HepG2 (cell line): ENCODE results near the gene FCAMR. TPM values are rescaled to one million over a fixed set of nuclear protein-coding genes. Genes with fewer than 3 reads are reported as not detected.
A peak's percentile ranks its signal among the peaks of the same experiment; 100 is the strongest.

Experiments
- AHDC1 ChIP-seq: sonication (generic); formaldehyde crosslinking; IDR thresholded peaks from 2 replicates; pipeline ENCODE4 v1.5.1; 2020; ENCODE audit warnings: mild to moderate bottlenecking, missing genetic modification reagents, borderline replicate concordance
- ARID3A ChIP-seq: IDR thresholded peaks from 2 replicates; pipeline ENCODE4 v1.6.1; 2012; ENCODE audit warnings: low read depth, low read length, improper control_type of control experiment
- ATF1 ChIP-seq: IDR thresholded peaks from 2 replicates; pipeline ENCODE4 v1.6.1; 2016; ENCODE audit warnings: mild to moderate bottlenecking, control low read depth
- CAMTA2 ChIP-seq: sonication (generic); formaldehyde crosslinking; IDR thresholded peaks from 2 replicates; pipeline ENCODE4 v1.4.0; 2020; ENCODE audit warnings: mild to moderate bottlenecking, missing genetic modification reagents, borderline replicate concordance
- CBX5 ChIP-seq: sonication (generic); formaldehyde crosslinking; IDR thresholded peaks from 2 replicates; pipeline ENCODE4 v1.4.0; 2020; ENCODE audit warnings: missing genetic modification reagents, borderline replicate concordance
- HDAC6 ChIP-seq: fragments of 200-600 bp; sonication (generic); IDR thresholded peaks from 2 replicates; pipeline ENCODE4 v1.7.0; 2017; ENCODE audit warnings: mild to moderate bottlenecking, antibody characterized with exemption, low read length, low read depth
- KDM1A ChIP-seq: IDR thresholded peaks from 2 replicates; pipeline ENCODE4 v1.6.1; 2016; ENCODE audit warnings: missing compliant biosample characterization
- MBNL3 ChIP-seq: fragments of 250-450 bp; sonication (Bioruptor Pico); conservative IDR thresholded peaks from 2 replicates; pipeline ENCODE4 v1.8.0; 2022; ENCODE audit warnings: mild to moderate bottlenecking, inconsistent platforms
- PAXIP1 ChIP-seq: sonication (generic); formaldehyde crosslinking; conservative IDR thresholded peaks from 2 replicates; pipeline ENCODE4 v1.4.0; 2020; ENCODE audit warnings: mild to moderate bottlenecking, missing genetic modification reagents, moderate library complexity
- SIX4 ChIP-seq: sonication (generic); formaldehyde crosslinking; IDR thresholded peaks from 2 replicates; pipeline ENCODE4 v1.4.0; 2020; ENCODE audit warnings: missing genetic modification reagents
- XBP1 ChIP-seq: sonication (generic); formaldehyde crosslinking; IDR thresholded peaks from 2 replicates; pipeline ENCODE4 v1.5.0; 2020; ENCODE audit warnings: missing genetic modification reagents
- ZMYM2 ChIP-seq: sonication (generic); formaldehyde crosslinking; IDR thresholded peaks from 2 replicates; pipeline ENCODE4 v1.8.0; 2022; ENCODE audit warnings: mild to moderate bottlenecking, missing genetic modification reagents
- ZNF431 ChIP-seq: sonication (generic); formaldehyde crosslinking; IDR thresholded peaks from 2 replicates; pipeline ENCODE4 v1.9.0; 2022; ENCODE audit warnings: missing genetic modification reagents, low read depth, mild to moderate bottlenecking, borderline replicate concordance
- ZNF577 ChIP-seq: sonication (generic); formaldehyde crosslinking; IDR thresholded peaks from 2 replicates; pipeline ENCODE4 v1.4.0; 2020; ENCODE audit warnings: mild to moderate bottlenecking, low read depth, missing genetic modification reagents, borderline replicate concordance
- ZNF678 ChIP-seq: sonication (generic); formaldehyde crosslinking; IDR thresholded peaks from 2 replicates; pipeline ENCODE4 v1.4.0; 2020; ENCODE audit warnings: mild to moderate bottlenecking, missing genetic modification reagents
- ZNF788 ChIP-seq: sonication (generic); formaldehyde crosslinking; IDR thresholded peaks from 2 replicates; pipeline ENCODE4 v1.5.0; 2020; ENCODE audit warnings: mild to moderate bottlenecking, missing genetic modification reagents, borderline replicate concordance
- polyA plus RNA-seq, 8 experiments: library from polyadenylated mRNA; depleted of rRNA in 3 of 8; stranded (reverse) in 7 of 8; unstranded in 1 of 8; fragments of >200 nt; fragmentation: Illumina TruSeq in 4 of 8; extraction: Trizol in 4 of 8; gene quantifications; 2 replicates each; pipeline versions ENCODE4 v1.2.1 to v1.2.3, GENCODE V29; 2011 to 2016; ENCODE audit warnings: low read depth in 4 of 8, missing spikeins in 1 of 8, mixed read lengths in 1 of 8; ENCODE audit not compliant: insufficient read depth in 1 of 8
- total RNA-seq, 5 experiments: library from RNA; depleted of rRNA; stranded (reverse); fragments of >200 nt; fragmentation: Illumina TruSeq; extraction: Trizol; gene quantifications; 2 replicates each; pipeline ENCODE4 v1.2.3, GENCODE V29; 2016; ENCODE audit warnings: low read depth in 1 of 5

The FCAMR gene
- total and polyA plus RNA-seq, 2 of the 13 experiments (the other 11 are each of a cell fraction or from before 2014, with no cell fraction given), result not detected

GRCh38 chr1:207009182-207009850 is 39.1 kb upstream of the FCAMR start (continued):
- peak; percentile 84 for TF ChIP-seq PAXIP1 (CRISPR knock-in tag)
- TF ChIP-seq ATF1 (CRISPR knock-in tag), result no peak
- TF ChIP-seq KDM1A (CRISPR knock-in tag), result 0 out of 2 replicates have a peak, but pooled peaks have one; percentile 44
- TF ChIP-seq ARID3A, result no peak
- TF ChIP-seq MBNL3 (CRISPR knock-in tag), result no peak
- TF ChIP-seq XBP1, result no peak
- TF ChIP-seq AHDC1 (CRISPR knock-in tag), result peak; percentile 52; the same call in 1 of the 2 replicates
- TF ChIP-seq ZNF577, result no peak
- no peak for TF ChIP-seq ZNF678 (CRISPR knock-in tag)
- TF ChIP-seq SIX4 (CRISPR knock-in tag), result no peak
- no peak for TF ChIP-seq HDAC6
- TF ChIP-seq CBX5 (CRISPR knock-in tag), result 0 out of 2 replicates have a peak, but pooled peaks have one; percentile 13
- TF ChIP-seq ZNF431 (CRISPR knock-in tag), result no peak
- no peak for TF ChIP-seq CAMTA2 (CRISPR knock-in tag)
- no peak; the same call in 1 of the 2 replicates for TF ChIP-seq ZNF788 (CRISPR knock-in tag)
- TF ChIP-seq ZMYM2, result no peak
